Smooth muscle cell (in vitro differentiated cells): ENCODE measurements around the gene SPTA1. TPM values are rescaled to one million over a fixed set of nuclear protein-coding genes. Genes with fewer than 3 reads are reported as not detected.

Source experiments
- DNase-seq: peaks from one replicate; lab custom pipeline; 2025; ENCODE audit not compliant: unreplicated experiment; lab: John Stamatoyannopoulos, UW
- H2AFZ ChIP-seq: fragments of 200-600 bp; sonication (generic); 2 replicates; pipeline ENCODE4 v1.6.0; 2016; ENCODE audit warnings: antibody characterized with exemption, low read depth, mild to moderate bottlenecking
- H3F3A ChIP-seq: fragments of 200-600 bp; sonication (generic); 2 replicates; pipeline ENCODE4 v1.6.0; 2017; ENCODE audit warnings: antibody characterized with exemption, low read depth
- H3K27ac ChIP-seq: fragments of 200-600 bp; sonication (generic); 2 replicates; pipeline ENCODE4 v1.5.1; 2016; ENCODE audit warnings: low read depth, mild to moderate bottlenecking
- H3K27me3 ChIP-seq: fragments of 200-600 bp; sonication (generic); 2 replicates; pipeline ENCODE4 v1.6.1; 2016; ENCODE audit warnings: low read depth, mild to moderate bottlenecking
- H3K36me3 ChIP-seq: fragments of 200-600 bp; sonication (generic); 2 replicates; pipeline ENCODE4 v1.5.1; 2016; ENCODE audit warnings: low read depth
- H3K4me1 ChIP-seq: fragments of 200-600 bp; sonication (generic); 2 replicates; pipeline ENCODE4 v1.5.1; 2016; ENCODE audit warnings: low read depth
- H3K4me2 ChIP-seq: fragments of 200-600 bp; sonication (generic); 2 replicates; pipeline ENCODE4 v1.6.0; 2016; ENCODE audit warnings: mild to moderate bottlenecking
- H3K4me3 ChIP-seq: fragments of 200-600 bp; sonication (generic); 2 replicates; pipeline ENCODE4 v1.5.1; 2016; ENCODE audit warnings: mild to moderate bottlenecking
- H3K79me2 ChIP-seq: fragments of 200-600 bp; sonication (generic); 2 replicates; pipeline ENCODE4 v1.6.0; 2016; ENCODE audit warnings: low read depth, mild to moderate bottlenecking
- H3K9ac ChIP-seq: fragments of 200-600 bp; sonication (generic); 2 replicates; pipeline ENCODE4 v1.6.0; 2016; ENCODE audit warnings: low read depth
- H3K9me3 ChIP-seq: fragments of 200-600 bp; sonication (generic); replicated peaks from 2 replicates; pipeline ENCODE4 v1.5.1; 2016; ENCODE audit warnings: low read depth
- H4K20me1 ChIP-seq: fragments of 200-600 bp; sonication (generic); 2 replicates; pipeline ENCODE4 v1.6.0; 2016; ENCODE audit warnings: low read depth
- WGBS: methylation state at CpG from one replicate; pipeline ENCODE4 v1.1.7; 2016; ENCODE audit warnings: low lambda C conversion rate; 5-methylcytosine and 5-hydroxymethylcytosine counted together
- polyA plus RNA-seq: library from polyadenylated mRNA; unstranded; fragments of >200 nt; fragmentation: Nextera tagmentation; extraction: Ambion mirVana; gene quantifications from 2 replicates; pipeline ENCODE4 v1.2.1, GENCODE V29; 2016
- total RNA-seq: library from RNA; depleted of rRNA; stranded (reverse); fragments of >200 nt; gene quantifications from 2 replicates; pipeline ENCODE4 v1.2.3, GENCODE V29; 2014
- TF ChIP-seq, protein P1 (sequence below): fragments of 200-600 bp; sonication (generic); IDR thresholded peaks from 2 replicates; pipeline ENCODE4 v1.5.1; 2017; ENCODE audit warnings: borderline replicate concordance, mild to moderate bottlenecking, antibody characterized with exemption; ENCODE audit not compliant: insufficient read depth, poor library complexity, severe bottlenecking

Gene SPTA1
- total and polyA plus RNA-seq, 2 experiments from 2014 or later, result 0.55 TPM; not detected in 1

DNA sequence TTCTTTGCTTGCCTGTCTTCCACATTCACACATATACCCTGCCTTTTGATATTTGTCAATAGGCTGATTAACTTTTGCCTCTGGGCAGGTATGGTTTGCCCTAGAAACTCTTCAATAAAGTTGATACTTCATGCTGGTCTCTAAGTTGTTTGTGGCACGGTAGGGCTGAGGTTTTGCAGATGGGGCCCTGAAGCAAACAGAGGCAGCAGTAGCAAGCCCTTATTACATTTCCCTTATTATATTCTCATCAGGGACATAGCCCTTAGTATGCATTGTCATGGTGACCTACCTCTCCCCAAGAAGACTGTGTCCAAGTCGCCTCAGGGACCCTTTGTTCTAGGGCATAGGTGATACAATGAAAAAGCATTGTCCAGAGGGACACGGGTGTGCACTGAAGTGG lies 116.0 kb downstream of the SPTA1 start, which contains the start of gene OR6P1:
Gene OR6P1, minus strand, starts transcription at position 101 of the 400 bp plus-strand sequence. CDS start 6,976 bp downstream, outside the sequence.
- DNase-seq, result no peak
- Histone ChIP-seq H3K9me3 (no peaks in the 10 kb centered on the region), H3K36me3 (no peaks in the 10 kb centered on the region), H3K9ac (no peak within 1 kb of the TSS), H3K27ac (no peak within 1 kb of the TSS), H3K4me2 (no peak within 1 kb of the TSS), H4K20me1 (no peaks in the 10 kb centered on the region), H3K79me2 (no peaks in the 10 kb centered on the region), H2AFZ (no peak within 1 kb of the TSS), H3K4me1 (no peaks in the 10 kb centered on the region), H3K27me3 (no peaks in the 10 kb centered on the region), H3F3A (no peaks in the 10 kb centered on the region), H3K4me3 (no peak within 1 kb of the TSS)
- 87% methylated on average over 3 of the region's 3 CpGs for WGBS
- TF ChIP-seq, protein P1, sequence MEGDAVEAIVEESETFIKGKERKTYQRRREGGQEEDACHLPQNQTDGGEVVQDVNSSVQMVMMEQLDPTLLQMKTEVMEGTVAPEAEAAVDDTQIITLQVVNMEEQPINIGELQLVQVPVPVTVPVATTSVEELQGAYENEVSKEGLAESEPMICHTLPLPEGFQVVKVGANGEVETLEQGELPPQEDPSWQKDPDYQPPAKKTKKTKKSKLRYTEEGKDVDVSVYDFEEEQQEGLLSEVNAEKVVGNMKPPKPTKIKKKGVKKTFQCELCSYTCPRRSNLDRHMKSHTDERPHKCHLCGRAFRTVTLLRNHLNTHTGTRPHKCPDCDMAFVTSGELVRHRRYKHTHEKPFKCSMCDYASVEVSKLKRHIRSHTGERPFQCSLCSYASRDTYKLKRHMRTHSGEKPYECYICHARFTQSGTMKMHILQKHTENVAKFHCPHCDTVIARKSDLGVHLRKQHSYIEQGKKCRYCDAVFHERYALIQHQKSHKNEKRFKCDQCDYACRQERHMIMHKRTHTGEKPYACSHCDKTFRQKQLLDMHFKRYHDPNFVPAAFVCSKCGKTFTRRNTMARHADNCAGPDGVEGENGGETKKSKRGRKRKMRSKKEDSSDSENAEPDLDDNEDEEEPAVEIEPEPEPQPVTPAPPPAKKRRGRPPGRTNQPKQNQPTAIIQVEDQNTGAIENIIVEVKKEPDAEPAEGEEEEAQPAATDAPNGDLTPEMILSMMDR, result no peak

DNA sequence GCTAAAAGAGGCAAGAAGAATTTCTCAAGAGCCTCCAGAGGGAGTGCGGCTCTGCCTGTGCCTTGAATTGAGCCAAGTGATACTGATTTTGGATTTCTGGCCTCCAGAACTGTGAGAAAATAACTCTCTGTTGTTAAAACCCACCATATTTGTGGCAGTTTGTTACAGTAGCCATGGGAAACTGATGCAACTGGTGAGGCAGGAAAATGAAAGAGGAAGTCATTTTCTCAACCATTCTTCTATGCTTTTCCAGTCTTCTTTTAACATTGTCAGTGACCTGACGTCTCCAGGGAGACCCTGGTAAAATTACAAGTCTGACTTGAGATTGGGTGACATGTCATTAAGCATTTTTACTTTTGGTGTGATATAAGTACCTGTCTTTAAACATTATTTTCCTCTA lies 121.9 kb downstream of the SPTA1 start:
- no peak overlapping the region for H3K4me2 ChIP-seq
- no peak overlapping the region for H3K27ac ChIP-seq
- WGBS, result 88% methylated on average over 2 of the region's 2 CpGs
- no peak for DNase-seq
- TF ChIP-seq, protein P1, result no peak
- no peaks in the 10 kb centered on the region for H3K27me3 ChIP-seq
- H4K20me1 ChIP-seq, result no peaks in the 10 kb centered on the region
- H3K9me3 ChIP-seq, result no peaks in the 10 kb centered on the region
- H3F3A ChIP-seq, result no peaks in the 10 kb centered on the region
- H2AFZ ChIP-seq, result no peak overlapping the region
- no peaks in the 10 kb centered on the region for H3K36me3 ChIP-seq
- no peak overlapping the region for H3K4me3 ChIP-seq
- H3K4me1 ChIP-seq, result no peaks in the 10 kb centered on the region
- H3K9ac ChIP-seq, result no peak overlapping the region
- no peaks in the 10 kb centered on the region for H3K79me2 ChIP-seq

DNA sequence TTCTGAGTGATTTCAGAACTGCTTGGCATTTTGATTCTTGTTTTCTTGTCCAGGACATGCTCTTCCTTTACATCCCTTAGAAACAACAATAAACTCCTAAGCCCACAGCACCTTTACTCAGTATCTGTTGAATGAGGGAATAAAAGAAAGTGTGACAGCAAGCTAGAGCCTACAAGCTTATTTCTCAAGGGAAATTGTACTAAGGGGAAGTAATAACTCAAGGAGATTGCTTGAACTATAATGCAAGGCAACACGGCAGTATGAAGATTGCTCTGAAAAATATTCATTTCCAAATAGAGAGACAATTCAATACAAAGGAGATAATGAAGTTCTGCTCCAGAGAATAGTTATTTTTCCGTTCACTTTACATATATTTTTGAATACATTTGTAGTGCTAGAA lies 122.7 kb downstream of the SPTA1 start:
- Histone ChIP-seq H3K4me1 (no peaks in the 10 kb centered on the region), H4K20me1 (no peaks in the 10 kb centered on the region), H3K9me3 (no peaks in the 10 kb centered on the region), H3F3A (no peaks in the 10 kb centered on the region), H3K36me3 (no peaks in the 10 kb centered on the region), H3K4me3 (no peak overlapping the region), H3K27ac (no peak overlapping the region), H2AFZ (no peak overlapping the region), H3K4me2 (no peak overlapping the region), H3K27me3 (no peaks in the 10 kb centered on the region), H3K79me2 (no peaks in the 10 kb centered on the region), H3K9ac (no peak overlapping the region)
- TF ChIP-seq, protein P1, result no peak
- DNase-seq, result no peak
- 88% methylated on average over 2 of the region's 2 CpGs for WGBS

Other genes starting within 250 kb of the SPTA1 start
- gene OR10K1, start 224.9 kb downstream of the SPTA1 start, total RNA-seq, result not detected in 2 replicates
- not detected in 2 replicates for gene OR10K1, start 224.9 kb downstream of the SPTA1 start, polyA plus RNA-seq
- gene OR10R2, start 214.5 kb downstream of the SPTA1 start, total RNA-seq, result not detected in 2 replicates
- not detected in 2 replicates for gene OR10R2, start 214.5 kb downstream of the SPTA1 start, polyA plus RNA-seq
- gene OR6Y1, start 132.3 kb downstream of the SPTA1 start, total RNA-seq, result not detected in 2 replicates
- not detected in 2 replicates for gene OR6Y1, start 132.3 kb downstream of the SPTA1 start, polyA plus RNA-seq
- gene OR6P1, start 116.1 kb downstream of the SPTA1 start, total RNA-seq, result not detected in 2 replicates
- not detected in 2 replicates for gene OR6P1, start 116.1 kb downstream of the SPTA1 start, polyA plus RNA-seq
- gene OR10X1, start 106.8 kb downstream of the SPTA1 start, total RNA-seq, result not detected in 2 replicates
- gene OR10X1, start 106.8 kb downstream of the SPTA1 start, polyA plus RNA-seq, result not detected in 2 replicates
- not detected in 2 replicates for gene OR10Z1, start 81.4 kb downstream of the SPTA1 start, total RNA-seq
- not detected in 2 replicates for gene OR10Z1, start 81.4 kb downstream of the SPTA1 start, polyA plus RNA-seq
- gene OR6K2, start 13.9 kb upstream of the SPTA1 start, total RNA-seq, result not detected in 2 replicates
- not detected in 2 replicates for gene OR6K2, start 13.9 kb upstream of the SPTA1 start, polyA plus RNA-seq
- not detected in 2 replicates for gene OR6K3, start 34.0 kb upstream of the SPTA1 start, total RNA-seq
- gene OR6K3, start 34.0 kb upstream of the SPTA1 start, polyA plus RNA-seq, result not detected in 2 replicates
- gene OR6K6, start 68.0 kb upstream of the SPTA1 start, total RNA-seq, result not detected in 2 replicates
- not detected in 2 replicates for gene OR6K6, start 68.0 kb upstream of the SPTA1 start, polyA plus RNA-seq
- not detected in 2 replicates for gene OR6N1, start 85.5 kb upstream of the SPTA1 start, total RNA-seq
- not detected in 2 replicates for gene OR6N1, start 85.5 kb upstream of the SPTA1 start, polyA plus RNA-seq
- not detected in 2 replicates for gene OR6N2, start 94.5 kb upstream of the SPTA1 start, total RNA-seq
- not detected in 2 replicates for gene OR6N2, start 94.5 kb upstream of the SPTA1 start, polyA plus RNA-seq
- 0.09 TPM in 1 of 2 replicates, not detected in the other for gene MNDA, start 144.6 kb upstream of the SPTA1 start, total RNA-seq
- gene MNDA, start 144.6 kb upstream of the SPTA1 start, polyA plus RNA-seq, result 0.39 TPM in 1 of 2 replicates, not detected in the other
- 0.22 TPM in 1 of 2 replicates, not detected in the other for gene PYHIN1, start 244.8 kb upstream of the SPTA1 start, total RNA-seq
- gene PYHIN1, start 244.8 kb upstream of the SPTA1 start, polyA plus RNA-seq, result not detected in 2 replicates